ENCODE data around the gene C17orf100.

- TF ChIP-seq CTCF (IDR thresholded peaks at IDR 0.05) (no peak), POLR2A (IDR thresholded peaks at IDR 0.05) (no peak)
Observed at GRCh38 chr17:6668219-6668618, 16.7 kb downstream of the C17orf100 start.

Measured in esophagus squamous epithelium (tissue), 4 donors.